IMR-90 (cell line): ENCODE data around the gene DNAH8. TPM values are rescaled to one million over a fixed set of nuclear protein-coding genes. Genes with fewer than 3 reads are reported as not detected.

Experiments
- ATAC-seq: fragments of 200-7000 bp; cut with Tn5 transposase; 2 replicates; pipeline ENCODE4 v1.9.1; 2020; ENCODE audit warnings: low read depth, mild to moderate bottlenecking, moderate library complexity
- BruUV-seq: library from RNA; stranded (reverse); fragments of 400-500 nt; replicated peaks from 2 replicates; lab custom pipeline; 2021; lab: Mats Ljungman, UMichigan
- CTCF ChIA-PET: fragments of 300-600 bp; formaldehyde crosslinking; extraction: SDS; loops from one replicate; lab custom pipeline; 2021; ENCODE audit warnings: antibody characterized with exemption; lab: Yijun Ruan, JAX
- POLR2A ChIA-PET: fragments of 300-600 bp; sonication (Branson Sonifier 250); formaldehyde crosslinking; loops from one replicate; lab custom pipeline; 2022; ENCODE audit warnings: antibody characterized with exemption; ENCODE audit not compliant: unreplicated experiment; lab: Charles Lee
- DNase-seq: peaks from one replicate; pipeline ENCODE4 v3.0.0; 2013
- H2AFZ ChIP-seq: replicated peaks from 2 replicates; pipeline ENCODE3; 2013; ENCODE audit warnings: low read length, mild to moderate bottlenecking; ENCODE audit not compliant: poor library complexity
- H2AK5ac ChIP-seq: 2 replicates; pipeline ENCODE4 v1.6.1; 2013; ENCODE audit warnings: low read depth, low read length, inconsistent platforms
- H2AK9ac ChIP-seq: replicated peaks from 2 replicates; pipeline ENCODE3; 2013; ENCODE audit warnings: mild to moderate bottlenecking, low read depth, low read length, moderate library complexity; ENCODE audit not compliant: poor library complexity
- H2BK120ac ChIP-seq: 2 replicates; pipeline ENCODE4 v1.6.1; 2013; ENCODE audit warnings: low read depth, low read length, inconsistent platforms
- H2BK15ac ChIP-seq: 3 replicates; pipeline ENCODE4 v1.6.1; 2013; ENCODE audit warnings: low read depth, low read length, inconsistent platforms
- H2BK20ac ChIP-seq: 2 replicates; pipeline ENCODE4 v1.6.1; 2013; ENCODE audit warnings: low read depth, mild to moderate bottlenecking, inconsistent platforms, low read length, moderate library complexity
- H2BK5ac ChIP-seq: 2 replicates; pipeline ENCODE4 v1.6.1; 2013; ENCODE audit warnings: mild to moderate bottlenecking, low read depth, low read length, inconsistent platforms; ENCODE audit not compliant: poor library complexity, severe bottlenecking
- H3K14ac ChIP-seq: replicated peaks from 2 replicates; pipeline ENCODE4 v1.6.1; 2013; ENCODE audit warnings: low read depth, low read length, inconsistent platforms
- H3K18ac ChIP-seq: 2 replicates; pipeline ENCODE4 v1.6.1; 2013; ENCODE audit warnings: low read depth, low read length, control low read depth
- H3K23ac ChIP-seq: 2 replicates; pipeline ENCODE4 v1.6.1; 2013; ENCODE audit warnings: low read depth, low read length, inconsistent platforms
- H3K27ac ChIP-seq: 2 replicates; pipeline ENCODE4 v1.5.1; 2013; ENCODE audit warnings: mild to moderate bottlenecking, control low read depth, low read length; ENCODE audit not compliant: insufficient read depth
- H3K27me3 ChIP-seq: 2 replicates; pipeline ENCODE4 v1.6.1; 2013; ENCODE audit warnings: low read length; ENCODE audit not compliant: control insufficient read depth, insufficient read depth
- H3K36me3 ChIP-seq: 2 replicates; pipeline ENCODE4 v1.6.1; 2013; ENCODE audit warnings: low read length, mixed read lengths; ENCODE audit not compliant: control insufficient read depth, insufficient read depth
- H3K4ac ChIP-seq: 2 replicates; pipeline ENCODE4 v1.6.1; 2013; ENCODE audit warnings: low read depth, low read length, inconsistent platforms
- H3K4me1 ChIP-seq: 2 replicates; pipeline ENCODE4 v1.6.1; 2013; ENCODE audit warnings: low read length, mixed read lengths; ENCODE audit not compliant: control insufficient read depth, insufficient read depth
- H3K4me2 ChIP-seq: 2 replicates; pipeline ENCODE4 v1.6.1; 2013; ENCODE audit warnings: low read depth, mild to moderate bottlenecking, control low read depth, low read length, moderate library complexity
- H3K4me3 ChIP-seq: 2 replicates; pipeline ENCODE4 v1.5.1; 2013; ENCODE audit warnings: low read depth, mild to moderate bottlenecking, control low read depth, low read length, moderate library complexity; ENCODE audit not compliant: insufficient read depth
- H3K56ac ChIP-seq: 2 replicates; pipeline ENCODE4 v1.6.1; 2013; ENCODE audit warnings: low read length, inconsistent platforms; ENCODE audit not compliant: insufficient read depth; ENCODE audit errors: extremely low read depth
- H3K79me1 ChIP-seq, 2 experiments: 2 replicates each; pipeline ENCODE4 v1.6.1; 2013; ENCODE audit warnings: low read length in 2 of 2, inconsistent platforms in 1 of 2, low read depth in 1 of 2
- H3K9ac ChIP-seq: 2 replicates; pipeline ENCODE4 v1.6.1; 2013; ENCODE audit warnings: low read depth, low read length, control low read depth
- H3K9me1 ChIP-seq: 2 replicates; pipeline ENCODE4 v1.6.1; 2013; ENCODE audit warnings: low read length, inconsistent platforms; ENCODE audit not compliant: insufficient read depth
- H3K9me3 ChIP-seq: 2 replicates; pipeline ENCODE4 v1.6.1; 2013; ENCODE audit warnings: low read length; ENCODE audit not compliant: control insufficient read depth, insufficient read depth
- H4K20me1 ChIP-seq: 2 replicates; pipeline ENCODE4 v1.6.1; 2013; ENCODE audit warnings: low read length, inconsistent platforms; ENCODE audit not compliant: insufficient read depth
- H4K5ac ChIP-seq: 2 replicates; pipeline ENCODE4 v1.6.1; 2013; ENCODE audit warnings: mild to moderate bottlenecking, low read depth, low read length, control low read depth
- H4K8ac ChIP-seq, 2 experiments: 2 replicates each; pipeline ENCODE4 v1.6.1; 2013; ENCODE audit warnings: low read depth in 2 of 2, low read length in 2 of 2, control low read depth in 1 of 2, inconsistent platforms in 1 of 2
- H4K91ac ChIP-seq: 2 replicates; pipeline ENCODE4 v1.6.1; 2013; ENCODE audit warnings: low read depth, low read length, inconsistent platforms; ENCODE audit not compliant: insufficient read depth
- BHLHE40 ChIP-seq: fragments of 150-350 bp; IDR thresholded peaks from 2 replicates; pipeline ENCODE4 v1.6.1; 2016; ENCODE audit warnings: mild to moderate bottlenecking, low read depth, low read length
- FOS ChIP-seq: fragments of 150-350 bp; IDR thresholded peaks from 2 replicates; pipeline ENCODE4 v1.6.1; 2016; ENCODE audit warnings: low read depth, low read length
- POLR2A ChIP-seq: IDR thresholded peaks from 2 replicates; pipeline ENCODE4 v1.6.1; 2012; ENCODE audit warnings: mild to moderate bottlenecking, low read depth, low read length
- USF2 ChIP-seq: fragments of 150-350 bp; IDR thresholded peaks from 2 replicates; pipeline ENCODE4 v1.6.1; 2017; ENCODE audit warnings: mild to moderate bottlenecking, antibody characterized with exemption, low read length, low read depth
- dilution Hi-C: fragments of 300-500 bp; cut with HindIII; formaldehyde crosslinking; loops from one replicate; pipeline ENCODE4 v1.14.3; 2018; ENCODE audit warnings: low sequenced_read_pairs; ENCODE audit not compliant: unreplicated experiment
- in situ Hi-C: fragments of 300-500 bp; cut with MboI; formaldehyde crosslinking; loops from 3 replicates; pipeline ENCODE4 v1.14.3; 2019; ENCODE audit warnings: low sequenced_read_pairs, inconsistent platforms, mixed read lengths
- intact Hi-C: fragments of 100-400 bp; cut with micrococcal nuclease; formaldehyde crosslinking; loops from 2 replicates; pipeline ENCODE4 v1.10.0; 2022
- polyA plus RNA-seq, 3 experiments: library from polyadenylated mRNA; depleted of rRNA; stranded (reverse); fragments of >200 nt; gene quantifications; 2 replicates each; pipeline ENCODE4 v1.2.3, GENCODE V29; 2012; ENCODE audit warnings: low replicate concordance in 1 of 3
- total RNA-seq: library from RNA; depleted of rRNA; stranded (reverse); fragments of >200 nt; gene quantifications from 2 replicates; pipeline ENCODE4 v1.2.3, GENCODE V29; 2012

The DNAH8 gene
- total and polyA plus RNA-seq, 2 of the 4 experiments (the other 2 are of a cell fraction), result not detected

- no peak for DNase-seq
- dilution Hi-C loops, result no loop called here
- H3K27ac ChIP-seq, result no peak overlapping the region
Observed at GRCh38 chr6:38753707-38754106, 38.6 kb downstream of the DNAH8 start.

More at GRCh38 chr6:38753707-38754106, 38.6 kb downstream of the DNAH8 start:
- Histone ChIP-seq H3K4me1 (no peaks in the 10 kb centered on the region), H4K5ac (no peak overlapping the region), H3K4ac (no peak overlapping the region), H3K9ac (no peak overlapping the region), H3K9me1 (no peaks in the 10 kb centered on the region), H2AK5ac (no peak overlapping the region), H2BK5ac (no peak overlapping the region), H4K8ac (no peak overlapping the region), H2AFZ (no peak overlapping the region), H2BK15ac (no peak overlapping the region), H3K9me3 (no peaks in the 10 kb centered on the region), H3K14ac (no peak overlapping the region), H3K79me1 (no peaks in the 10 kb centered on the region), H3K27me3 (no peaks in the 10 kb centered on the region), H3K23ac (no peak overlapping the region), H2BK20ac (no peak overlapping the region), H3K36me3 (no peaks in the 10 kb centered on the region), H3K4me2 (no peak overlapping the region), H3K56ac (no peak overlapping the region), H2BK120ac (no peak overlapping the region), H4K91ac (no peak overlapping the region), H3K18ac (no peak overlapping the region), H3K4me3 (no peak overlapping the region), H4K20me1 (no peaks in the 10 kb centered on the region), H2AK9ac (no peak overlapping the region)
- no peak for ATAC-seq
- CTCF ChIA-PET, result interaction anchor here (1.0 kb wide), 1 partner anchor 12 kb away, joined by 4 read pairs; no protein-coding TSS in a partner anchor
- POLR2A ChIA-PET, result no interaction called here
- TF ChIP-seq USF2 (no peak), BHLHE40 (no peak), FOS (no peak), POLR2A (no peak)
- intact Hi-C loops (no loop called here), in situ Hi-C loops (no loop called here)
- BruUV-seq, result no TSS peak
